ENCODE data around the gene PTPRZ1. TPM values are rescaled to one million over a fixed set of nuclear protein-coding genes. Genes with fewer than 3 reads are reported as not detected.

Gene PTPRZ1
- total RNA-seq, 6 experiments from 2014 or later, result 0.29 to 0.47 TPM; not detected in 4

- no peaks in the 10 kb centered on the region for H3K27me3 ChIP-seq
- H3K9me3 ChIP-seq, result peaks cover 0 to 9% (median 0%) of the 10 kb centered on the region in 4 donors
- H3K36me3 ChIP-seq, result peaks cover 0 to 14% (median 3%) of the 10 kb centered on the region in 4 donors
- no peak for ATAC-seq
- TF ChIP-seq POLR2A (IDR thresholded peaks at IDR 0.05) (no peak), CTCF (IDR thresholded peaks at IDR 0.05) (no peak)
- H3K4me3 ChIP-seq, result no peak overlapping the region
- intact Hi-C loops (cut with DNase I), result no loop called here
- no peak for DNase-seq
- H3K27ac ChIP-seq, result no peak overlapping the region
- H3K4me1 ChIP-seq, result no peaks in the 10 kb centered on the region
Measured at GRCh38 chr7:122103064-122103463, 230.1 kb downstream of the PTPRZ1 start.

Small RNA genes lying within 50 kb of the gene (small RNA-seq; reads per million reads assigned to genes)
- gene RNU7-154P, result 0 reads per million in 2 experiments
